K562 (cell line): ENCODE measurements around the gene CNOT2. TPM values are rescaled to one million over a fixed set of nuclear protein-coding genes. Genes with fewer than 3 reads are reported as not detected.

Source experiments
- ATAC-seq: fragments of 200-7000 bp; cut with Tn5 transposase; 3 replicates; pipeline ENCODE4 v1.9.1; 2020; ENCODE audit warnings: moderate library complexity
- BruUV-seq: library from RNA; stranded (reverse); fragments of 400-500 nt; replicated peaks from 2 replicates; lab custom pipeline; 2021; lab: Mats Ljungman, UMichigan
- CTCF ChIA-PET: fragments of 300-600 bp; formaldehyde crosslinking; extraction: SDS; loops from one replicate; lab custom pipeline; 2021; ENCODE audit warnings: low intra/inter-chr PET ratio; lab: Yijun Ruan, JAX
- POLR2A ChIA-PET: fragments of 300-600, 350-650 bp; sonication (Branson Sonifier 250); formaldehyde crosslinking; extraction: SDS; loops from one replicate; lab custom pipeline; 2021; ENCODE audit warnings: antibody characterized with exemption, inconsistent platforms; lab: Yijun Ruan, JAX
- DNase-seq, 4 experiments: peaks; one replicate each; pipeline versions ENCODE4 v3.0.0 to v3.0.0-alpha.2; 2011 to 2018; ENCODE audit warnings: low spot score in 3 of 4, mixed read lengths in 3 of 4; ENCODE audit errors: extremely low read depth in 1 of 4
- FAIRE-seq: peaks from 2 replicates; lab custom pipeline; 2011; peaks lifted over from hg19 to GRCh38; lab: Jason Lieb, UNC
- H2AFZ ChIP-seq: 2 replicates; pipeline ENCODE4 v1.6.0; 2011; ENCODE audit warnings: low read depth, low read length, control low read depth, inconsistent platforms
- H3K27ac ChIP-seq: fragments of 200-600 bp; 3 replicates; pipeline ENCODE4 v1.8.0; 2011; ENCODE audit warnings: low read depth, mild to moderate bottlenecking, control low read depth, inconsistent platforms, low read length, moderate library complexity, mixed read lengths; ENCODE audit errors: extremely low read depth
- H3K27me3 ChIP-seq, 2 experiments: fragments of 300-600 bp in 1 of 2; 2 replicates in 1 of 2; 3 replicates in 1 of 2; pipeline versions ENCODE4 v1.6.0 to v1.8.0; 2011; ENCODE audit warnings: inconsistent platforms in 2 of 2, low read length in 2 of 2, mild to moderate bottlenecking in 1 of 2, mixed read lengths in 1 of 2, moderate library complexity in 1 of 2; ENCODE audit not compliant: control insufficient read depth in 2 of 2, insufficient read depth in 2 of 2
- H3K36me3 ChIP-seq: fragments of 300-600 bp; 3 replicates; pipeline ENCODE4 v1.8.0; 2011; ENCODE audit warnings: mild to moderate bottlenecking, low read length, inconsistent platforms; ENCODE audit not compliant: control insufficient read depth, insufficient read depth
- H3K4me1 ChIP-seq, 2 experiments: fragments of 200-600 bp in 1 of 2; replicated peaks in 1 of 2; 2 replicates in 1 of 2; 3 replicates in 1 of 2; pipeline versions ENCODE4 v1.5.1 to v1.8.0; 2011; ENCODE audit warnings: inconsistent platforms in 2 of 2, low read length in 2 of 2, mild to moderate bottlenecking in 1 of 2, mixed read lengths in 1 of 2, moderate library complexity in 1 of 2; ENCODE audit not compliant: control insufficient read depth in 2 of 2, insufficient read depth in 2 of 2
- H3K4me2 ChIP-seq: 2 replicates; pipeline ENCODE4 v1.6.1; 2011; ENCODE audit warnings: low read length, control low read depth, inconsistent platforms, mixed read lengths; ENCODE audit not compliant: insufficient read depth
- H3K4me3 ChIP-seq: fragments of 200-600 bp; sonication (generic), shearing (Covaris generic); 2 replicates; pipeline ENCODE4 v1.5.1; 2016; ENCODE audit warnings: control low read depth, inconsistent platforms
- H3K79me2 ChIP-seq: fragments of 200-600 bp; 3 replicates; pipeline ENCODE4 v1.8.0; 2011; ENCODE audit warnings: low read length, inconsistent platforms; ENCODE audit not compliant: control insufficient read depth, insufficient read depth
- H3K9ac ChIP-seq, 2 experiments: 2 replicates each; pipeline versions ENCODE4 v1.6.0 to v1.6.1; 2011; ENCODE audit warnings: low read depth in 2 of 2, low read length in 2 of 2, control low read depth in 1 of 2, inconsistent platforms in 1 of 2, mild to moderate bottlenecking in 1 of 2, mixed read lengths in 1 of 2; ENCODE audit not compliant: insufficient read depth in 1 of 2
- H3K9me1 ChIP-seq: one replicate; pipeline ENCODE4 v1.6.0; 2011; ENCODE audit warnings: inconsistent platforms, mild to moderate bottlenecking, low read length, moderate library complexity; ENCODE audit not compliant: control insufficient read depth, insufficient read depth
- H3K9me3 ChIP-seq: replicated peaks from 2 replicates; pipeline ENCODE4 v1.5.1; 2011; ENCODE audit warnings: low read depth, low read length, inconsistent platforms; ENCODE audit not compliant: control insufficient read depth, insufficient read depth
- H4K20me1 ChIP-seq: replicated peaks from 2 replicates; pipeline ENCODE4 v1.6.1; 2011; ENCODE audit warnings: low read length, inconsistent platforms, mixed read lengths; ENCODE audit not compliant: control insufficient read depth, insufficient read depth
- ADNP ChIP-seq: fragments of 200-800 bp; sonication (Bioruptor generic); IDR thresholded peaks from 2 replicates; pipeline ENCODE4 v1.6.1; 2016; ENCODE audit warnings: missing genetic modification characterization, missing compliant biosample characterization
- AFF1 ChIP-seq, 2 experiments: fragments of 450-650 bp; IDR thresholded peaks; 2 replicates each; pipeline ENCODE4 v1.6.1; 2018; ENCODE audit warnings: mild to moderate bottlenecking in 2 of 2, low read depth in 1 of 2; ENCODE audit not compliant: partially characterized antibody in 2 of 2
- ARID3A ChIP-seq: IDR thresholded peaks from 2 replicates; pipeline ENCODE4 v1.6.1; 2012; ENCODE audit warnings: low read depth, low read length, improper control_type of control experiment, borderline replicate concordance
- CHAMP1 ChIP-seq: fragments of 450-650 bp; IDR thresholded peaks from 2 replicates; pipeline ENCODE4 v1.6.1; 2016; ENCODE audit warnings: mild to moderate bottlenecking
- DPF2 ChIP-seq: fragments of 450-650 bp; IDR thresholded peaks from 2 replicates; pipeline ENCODE4 v1.6.1; 2016
- EP300 ChIP-seq: IDR thresholded peaks from 2 replicates; pipeline ENCODE4 v1.6.1; 2012; ENCODE audit warnings: low read length, improper control_type of control experiment
- GATAD2B ChIP-seq: fragments of 450-650 bp; IDR thresholded peaks from 2 replicates; pipeline ENCODE4 v1.6.1; 2017; ENCODE audit warnings: mild to moderate bottlenecking, borderline replicate concordance
- HMBOX1 ChIP-seq: sonication (generic); IDR thresholded peaks from 2 replicates; pipeline ENCODE4 v1.6.1; 2016
- KDM1A ChIP-seq, 2 experiments: fragments of 450-650 bp; IDR thresholded peaks; 2 replicates each; pipeline ENCODE4 v1.6.1; 2016; ENCODE audit warnings: mild to moderate bottlenecking in 2 of 2
- NFRKB ChIP-seq: fragments of 450-650 bp; IDR thresholded peaks from 2 replicates; pipeline ENCODE4 v1.6.1; 2016; ENCODE audit warnings: low read depth
- SIN3A ChIP-seq, 2 experiments: fragments of 150-350 bp in 1 of 2; IDR thresholded peaks; 2 replicates each; pipeline ENCODE4 v1.6.1; 2011 to 2016; ENCODE audit warnings: borderline replicate concordance in 2 of 2, low read depth in 2 of 2, low read length in 2 of 2, mild to moderate bottlenecking in 2 of 2, moderate library complexity in 2 of 2; ENCODE audit not compliant: control insufficient read depth in 1 of 2
- ZBTB17 ChIP-seq: fragments of 450-650 bp; formaldehyde crosslinking; IDR thresholded peaks from 2 replicates; pipeline ENCODE4 v1.4.0; 2020; ENCODE audit warnings: mild to moderate bottlenecking
- ZNF24 ChIP-seq: fragments of 450-650 bp; IDR thresholded peaks from 2 replicates; pipeline ENCODE4 v1.6.1; 2016
- WGBS: fragments of 100-300 bp; shearing (Covaris generic); methylation state at CpG from one replicate; pipeline ENCODE4 v1.1.6; 2016; ENCODE audit warnings: low coverage, mixed read lengths; ENCODE audit not compliant: insufficient coverage; ENCODE audit errors: missing lambda C conversion rate; 5-methylcytosine and 5-hydroxymethylcytosine counted together
- in situ Hi-C: fragments of 300-500 bp; cut with MboI; formaldehyde crosslinking; loops from 4 replicates; pipeline ENCODE4 v1.15.0; 2018; ENCODE audit warnings: inconsistent platforms, mixed read lengths
- intact Hi-C: fragments of 100-400 bp; cut with micrococcal nuclease; formaldehyde crosslinking; loops from 2 replicates; pipeline ENCODE4 v1.14.2; 2022
- polyA plus RNA-seq, 8 experiments: library from polyadenylated mRNA; depleted of rRNA in 4 of 8; stranded (reverse) in 5 of 8; unstranded in 3 of 8; fragments of >200 nt; fragmentation: Nextera tagmentation in 2 of 8; fragmentation: Illumina TruSeq in 1 of 8; extraction: Ambion mirVana in 2 of 8; extraction: Trizol in 1 of 8; gene quantifications; 2 replicates each; pipeline versions ENCODE4 v1.2.1 to v1.2.3, GENCODE V29; 2011 to 2014; ENCODE audit warnings: inconsistent platforms in 1 of 8, missing spikeins in 1 of 8
- total RNA-seq, 7 experiments: library from RNA; depleted of rRNA in 6 of 7; stranded (reverse); fragments of >200 nt in 6 of 7; fragmentation: Illumina TruSeq in 2 of 7; extraction: Trizol in 2 of 7; gene quantifications; 2 replicates each; pipeline versions ENCODE4 v1.2.1 to v1.2.3, GENCODE V29; 2011 to 2021; ENCODE audit warnings: low replicate concordance in 1 of 7

CNOT2 gene
- total and polyA plus RNA-seq, 9 of the 15 experiments (the other 6 are each of a cell fraction or from before 2014, with no cell fraction given), result 43.6 to 119 (median 84.4) TPM

GRCh38 chr12:70251226-70251625 lies 8.0 kb downstream of the CNOT2 start:
- Histone ChIP-seq H4K20me1 (peaks cover 8% of the 10 kb centered on the region; the same call in 1 of the 2 replicates), H3K9ac (no peak overlapping the region), H2AFZ (no peak overlapping the region), H3K4me2 (peak overlapping the region; percentile 21), H3K4me3 (no peak overlapping the region), H3K36me3 (peaks cover 18% of the 10 kb centered on the region), H3K27ac (peak overlapping the region; percentile 20; the same call in 1 of the 3 replicates), H3K9me1 (no peaks in the 10 kb centered on the region), H3K79me2 (peaks cover 98% of the 10 kb centered on the region), H3K27me3 (no peaks in the 10 kb centered on the region), H3K4me1 (peaks cover 0 to 22% of the 10 kb centered on the region in 2 experiments; a peak in 2 of 5 replicates), H3K9me3 (no peaks in the 10 kb centered on the region)
- 6% methylated on average over 2 of the region's 2 CpGs for WGBS
- ATAC-seq, result peak; percentile 66
- ChIA-PET POLR2A (no interaction called here), CTCF (no interaction called here)
- BruUV-seq, result no TSS peak
- intact Hi-C loops, result no loop called here
- no peak for TF ChIP-seq AFF1 (IDR thresholded peaks at IDR 0.05; ENCODE audit: low read depth in 1 of 2, partially characterized antibody in 2 of 2)
- TF ChIP-seq ADNP (tag), result 0 out of 2 replicates have a peak, but pooled peaks have one; percentile 41
- no peak for TF ChIP-seq ZBTB17 (CRISPR knock-in tag)
- peak; percentile 74; the same call in 1 of the 2 replicates for TF ChIP-seq ZNF24
- TF ChIP-seq EP300, result peak; percentile 20; the same call in 1 of the 2 replicates
- 0 out of 2 replicates have a peak, but pooled peaks have one; percentile 12 for TF ChIP-seq ARID3A
- no peak for TF ChIP-seq SIN3A (IDR thresholded peaks at IDR 0.05; ENCODE audit: borderline replicate concordance in 2 of 2, control insufficient read depth in 1 of 2, low read depth in 2 of 2, low read length in 2 of 2)
- no peak for TF ChIP-seq NFRKB
- TF ChIP-seq DPF2, result peak; percentile 52; the same call in 1 of the 2 replicates
- peak; percentile 87 for TF ChIP-seq HMBOX1
- TF ChIP-seq GATAD2B, result 0 out of 2 replicates have a peak, but pooled peaks have one; percentile 13
- peak in 1 of 2 experiments; percentile 13; a peak in 1 of 4 replicates for TF ChIP-seq KDM1A (IDR thresholded peaks at IDR 0.05)
- 0 out of 2 replicates have a peak, but pooled peaks have one; percentile 48 for TF ChIP-seq CHAMP1
- in situ Hi-C loops, result no loop called here
- DNase-seq, result peak in 2 of 4 experiments; percentile 17 to 28
- FAIRE-seq, result peak; percentile 44
